Parathyroid adenoma (tissue), 2 donors: Measurements from ENCODE around the gene TMEM108.

Experiments
- H2AFZ ChIP-seq: fragments of 300-600 bp; sonication (generic); one replicate; pipeline ENCODE4 v1.7.0; 2017; ENCODE audit warnings: antibody characterized with exemption, mild to moderate bottlenecking
- H3K27ac ChIP-seq: fragments of 300-600 bp; sonication (generic); one replicate; pipeline ENCODE4 v1.7.0; 2017
- H3K27me3 ChIP-seq: fragments of 300-600 bp; sonication (generic); one replicate; pipeline ENCODE4 v1.7.0; 2017; ENCODE audit warnings: low read length; ENCODE audit not compliant: control insufficient read depth, insufficient read depth
- H3K36me3 ChIP-seq: fragments of 300-600 bp; sonication (generic); one replicate; pipeline ENCODE4 v1.7.0; 2017; ENCODE audit warnings: low read length; ENCODE audit not compliant: control insufficient read depth, insufficient read depth
- H3K4me1 ChIP-seq: fragments of 300-600 bp; sonication (generic); one replicate; pipeline ENCODE4 v1.7.0; 2017; ENCODE audit warnings: control low read depth
- H3K4me2 ChIP-seq: fragments of 300-600 bp; sonication (generic); one replicate; pipeline ENCODE4 v1.7.0; 2017; ENCODE audit warnings: low read length
- H3K4me3 ChIP-seq: fragments of 300-600 bp; sonication (generic); one replicate; pipeline ENCODE4 v1.7.0; 2017; ENCODE audit warnings: low read depth, low read length
- H3K79me2 ChIP-seq: fragments of 300-600 bp; sonication (generic); one replicate; pipeline ENCODE4 v1.7.0; 2017; ENCODE audit warnings: control low read depth
- H3K9ac ChIP-seq: fragments of 300-600 bp; sonication (generic); one replicate; pipeline ENCODE4 v1.7.0; 2017; ENCODE audit warnings: mild to moderate bottlenecking
- H3K9me3 ChIP-seq: fragments of 300-600 bp; sonication (generic); one replicate; pipeline ENCODE4 v1.7.0; 2017; ENCODE audit warnings: low read length; ENCODE audit not compliant: control insufficient read depth
- CTCF ChIP-seq: fragments of 300-600 bp; sonication (generic); IDR thresholded peaks from one replicate; pipeline ENCODE4 v1.7.0; 2017; ENCODE audit warnings: antibody characterized with exemption, mild to moderate bottlenecking
- donor health status: primary hyperparathyroidism.

TMEM108 gene

GRCh38 chr3:133167340-133168024 lies 129.3 kb downstream of the TMEM108 start:
- Histone ChIP-seq H3K4me3 (no peak overlapping the region), H3K27ac (no peak overlapping the region), H3K4me1 (no peaks in the 10 kb centered on the region), H3K36me3 (no peaks in the 10 kb centered on the region), H3K4me2 (no peak overlapping the region), H3K79me2 (no peaks in the 10 kb centered on the region), H3K9ac (no peak overlapping the region), H2AFZ (no peak overlapping the region), H3K9me3 (no peaks in the 10 kb centered on the region), H3K27me3 (no peaks in the 10 kb centered on the region)
- TF ChIP-seq CTCF, result no peak

GRCh38 chr3:133168025-133168401 lies 129.8 kb downstream of the TMEM108 start:
- Histone ChIP-seq H3K27me3 (no peaks in the 10 kb centered on the region), H3K27ac (no peak overlapping the region), H3K79me2 (no peaks in the 10 kb centered on the region), H3K9ac (no peak overlapping the region), H3K4me2 (no peak overlapping the region), H3K9me3 (no peaks in the 10 kb centered on the region), H3K36me3 (no peaks in the 10 kb centered on the region), H2AFZ (no peak overlapping the region), H3K4me3 (no peak overlapping the region), H3K4me1 (no peaks in the 10 kb centered on the region)
- no peak for TF ChIP-seq CTCF

- Histone ChIP-seq H3K4me2 (no peak overlapping the region), H3K9ac (no peak overlapping the region), H3K9me3 (no peaks in the 10 kb centered on the region), H3K4me3 (no peak overlapping the region), H3K27me3 (no peaks in the 10 kb centered on the region), H3K4me1 (no peaks in the 10 kb centered on the region), H2AFZ (no peak overlapping the region), H3K36me3 (no peaks in the 10 kb centered on the region), H3K79me2 (no peaks in the 10 kb centered on the region), H3K27ac (no peak overlapping the region)
- no peak for TF ChIP-seq CTCF
These were observed 131.3 kb downstream of the TMEM108 start for GRCh38 chr3:133169331-133170068.

GRCh38 chr3:133171831-133172230 lies 133.6 kb downstream of the TMEM108 start:
- Histone ChIP-seq H3K27me3 (no peaks in the 10 kb centered on the region), H3K27ac (no peak overlapping the region), H3K4me2 (no peak overlapping the region), H3K36me3 (no peaks in the 10 kb centered on the region), H2AFZ (no peak overlapping the region), H3K79me2 (no peaks in the 10 kb centered on the region), H3K4me1 (no peaks in the 10 kb centered on the region), H3K9me3 (no peaks in the 10 kb centered on the region), H3K9ac (no peak overlapping the region), H3K4me3 (no peak overlapping the region)
- no peak for TF ChIP-seq CTCF
